Glomerular endothelial cell (primary cell): ENCODE measurements around the gene DIMT1. TPM values are rescaled to one million over a fixed set of nuclear protein-coding genes. Genes with fewer than 3 reads are reported as not detected.

ENCODE experiments used
- DNase-seq: peaks from one replicate; pipeline ENCODE4 v3.0.0-alpha.2; 2011; ENCODE audit warnings: low read depth, low spot score; ENCODE audit errors: extremely low read depth
- total RNA-seq: library from RNA; depleted of rRNA; stranded (reverse); fragments of >200 nt; gene quantifications from 2 replicates; pipeline ENCODE4 v1.2.3, GENCODE V29; 2015

Gene DIMT1
- total RNA-seq, 1 donor from 2014 or later: 27.7 TPM

DNA sequence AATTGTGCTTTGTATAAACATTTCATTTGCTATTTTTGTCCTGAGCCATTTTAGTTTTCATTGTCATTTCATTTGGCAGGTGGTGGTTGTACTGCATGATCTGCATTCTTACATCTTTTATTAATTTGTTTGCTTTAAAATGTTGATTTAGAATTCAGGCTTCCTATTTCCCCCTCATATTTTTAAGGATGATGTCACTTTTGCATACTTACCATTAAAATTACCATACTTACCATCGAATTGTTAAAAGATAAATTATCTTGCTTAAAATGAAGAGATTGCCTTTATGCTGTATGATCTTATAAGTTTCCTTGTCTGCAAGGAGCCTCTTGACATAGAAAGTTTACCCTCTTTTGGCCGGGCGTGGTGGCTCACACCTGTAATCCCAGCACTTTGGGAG, 31.1 kb downstream of the DIMT1 start:
- no peak for DNase-seq

DNA sequence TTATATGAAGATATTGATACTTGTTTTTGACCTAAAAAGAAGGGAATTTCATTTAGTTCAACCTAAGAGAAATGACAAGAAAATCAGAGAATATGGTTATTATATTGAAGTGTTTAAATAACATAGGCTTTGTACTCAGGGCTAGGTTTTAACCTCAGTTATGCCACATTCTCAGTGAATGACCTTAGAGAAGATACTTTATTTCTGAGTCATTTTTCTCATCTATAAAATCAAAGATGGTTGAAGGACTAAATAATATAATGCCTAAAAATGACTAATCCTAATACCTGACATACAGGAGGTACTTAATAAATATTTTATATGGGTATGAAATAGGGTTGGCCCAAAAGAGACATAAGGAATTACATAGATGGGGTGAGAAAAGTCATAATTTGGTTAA, 32.3 kb downstream of the DIMT1 start:
- no peak for DNase-seq

DNA sequence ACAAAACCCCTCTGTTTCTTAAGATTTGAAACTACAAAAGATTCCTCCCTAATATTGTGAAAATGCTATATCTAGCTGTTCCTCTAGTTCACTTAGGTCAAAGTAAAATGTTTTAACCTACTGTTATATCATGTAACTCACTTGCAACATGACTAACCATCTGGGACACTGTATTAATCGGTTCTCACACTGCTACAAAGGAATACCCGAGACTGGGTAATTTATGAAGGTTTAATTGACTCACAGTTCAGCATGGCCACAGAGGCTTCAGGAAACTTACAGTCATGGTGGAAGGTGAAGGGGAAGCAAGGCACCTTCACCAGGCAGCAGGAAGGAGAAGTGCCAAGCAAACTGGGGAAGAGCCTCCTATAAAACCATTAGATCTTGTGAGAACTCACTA, 34.7 kb downstream of the DIMT1 start:
- no peak for DNase-seq

DNA sequence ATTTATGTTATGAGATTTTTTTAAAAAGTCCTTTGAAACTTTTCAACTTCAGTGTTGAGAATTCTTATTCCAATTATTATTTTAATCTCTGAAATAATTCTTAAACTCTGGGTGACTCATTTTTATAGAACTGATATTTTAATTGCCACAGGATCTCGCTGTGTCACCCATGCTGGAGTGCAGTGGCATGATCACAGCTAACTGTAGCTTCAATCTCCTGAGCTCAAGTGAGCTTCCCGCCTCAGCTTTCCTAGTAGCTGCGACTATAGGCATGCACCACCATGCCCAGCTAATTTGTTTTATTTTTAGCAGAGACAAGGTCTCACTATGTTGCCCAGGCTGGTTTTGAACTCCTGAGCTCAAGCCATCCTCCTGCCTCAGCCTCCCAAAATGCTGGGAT, 41.0 kb downstream of the DIMT1 start:
- DNase-seq: no peak

DNA sequence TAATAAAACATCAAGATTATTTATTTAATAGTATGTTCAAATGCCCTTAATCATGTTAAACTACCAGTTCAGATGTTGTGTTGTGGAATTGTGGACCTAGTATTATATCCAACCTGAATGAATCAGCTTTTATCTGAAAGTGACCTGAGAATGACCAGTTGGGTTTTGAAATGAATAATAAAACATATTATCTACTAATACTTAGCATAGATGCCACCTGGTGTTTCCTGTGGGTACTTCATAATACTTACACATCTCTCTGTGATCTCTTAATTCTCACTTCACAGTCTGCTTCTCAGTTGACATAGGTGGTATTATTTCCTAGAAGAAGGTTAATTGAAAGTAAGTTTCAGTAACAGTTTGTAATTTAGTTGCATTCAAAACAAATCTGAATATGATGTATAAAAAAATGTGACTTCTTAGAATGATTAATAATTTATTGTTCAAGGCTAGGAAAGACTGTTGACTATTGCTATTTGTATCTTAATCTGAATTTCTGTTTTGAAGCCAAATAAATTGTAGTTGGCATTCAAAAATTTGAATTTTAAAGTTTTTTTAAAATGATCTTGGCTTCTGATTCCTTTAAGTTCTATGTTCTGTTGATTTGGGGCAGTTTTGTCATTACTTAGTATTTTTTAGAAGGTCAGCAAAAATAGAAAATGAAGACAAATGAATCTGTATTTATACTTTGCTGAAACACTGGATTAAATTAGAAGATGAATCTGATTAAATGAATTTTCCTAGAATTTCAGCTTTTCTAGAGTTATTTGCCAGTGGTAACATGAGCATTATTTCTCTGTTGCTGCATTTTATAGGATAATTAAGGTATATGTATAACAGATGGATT, 49.5 kb downstream of the DIMT1 start:
- peak; percentile 54 for DNase-seq

DNA sequence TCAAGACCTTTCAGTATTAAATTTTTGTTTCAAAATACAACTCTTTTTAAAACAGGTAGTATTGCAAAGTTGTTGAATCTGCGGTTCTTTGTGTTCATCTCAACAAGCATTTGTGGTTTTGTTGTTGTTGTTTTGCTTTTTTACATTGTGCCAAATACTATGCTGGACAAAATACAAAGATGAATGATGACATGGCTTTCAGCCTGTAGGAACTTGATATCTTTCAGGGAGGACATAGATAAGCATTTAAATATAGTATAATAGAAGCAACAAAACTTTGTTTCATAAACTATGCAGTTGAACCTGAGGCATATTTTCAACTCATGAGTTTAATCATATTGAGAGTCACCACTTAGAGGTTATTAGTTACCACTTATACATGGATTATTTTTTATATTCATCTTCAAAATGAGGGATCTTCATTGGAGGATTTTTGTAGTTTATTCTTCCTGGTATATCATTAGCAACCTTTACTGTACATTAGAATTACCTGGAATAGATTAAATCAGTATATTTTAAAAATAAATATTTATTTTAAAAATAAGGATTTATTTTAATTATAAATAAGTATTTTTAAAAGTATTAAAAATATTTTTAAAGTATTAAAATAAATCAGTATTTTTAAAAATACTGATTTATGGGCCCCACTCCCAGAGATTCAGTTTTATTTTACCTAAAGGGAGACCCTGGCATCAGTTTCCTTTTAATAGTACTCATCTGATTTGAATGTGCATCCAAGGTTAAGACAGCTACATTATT, 54.8 kb downstream of the DIMT1 start:
- DNase-seq: no peak

DNA sequence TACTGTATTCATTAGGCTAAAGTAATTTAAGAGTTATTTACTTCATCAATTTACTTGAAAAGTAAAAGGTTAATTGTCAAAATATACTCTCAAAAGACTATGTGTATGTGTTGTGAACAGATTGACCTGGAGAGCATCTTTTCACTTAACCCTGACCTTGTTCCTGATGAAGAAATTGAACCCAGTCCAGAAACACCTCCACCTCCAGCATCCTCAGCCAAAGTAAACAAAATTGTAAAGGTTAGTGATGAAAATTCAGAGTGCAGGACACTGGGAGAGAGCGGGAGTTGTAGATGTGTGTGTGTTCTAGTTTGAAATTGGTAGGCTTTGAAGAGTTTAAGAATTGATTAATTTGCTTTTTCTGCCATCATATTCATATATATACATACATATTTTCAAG, 55.8 kb downstream of the DIMT1 start:
- DNase-seq: no peak

DNA sequence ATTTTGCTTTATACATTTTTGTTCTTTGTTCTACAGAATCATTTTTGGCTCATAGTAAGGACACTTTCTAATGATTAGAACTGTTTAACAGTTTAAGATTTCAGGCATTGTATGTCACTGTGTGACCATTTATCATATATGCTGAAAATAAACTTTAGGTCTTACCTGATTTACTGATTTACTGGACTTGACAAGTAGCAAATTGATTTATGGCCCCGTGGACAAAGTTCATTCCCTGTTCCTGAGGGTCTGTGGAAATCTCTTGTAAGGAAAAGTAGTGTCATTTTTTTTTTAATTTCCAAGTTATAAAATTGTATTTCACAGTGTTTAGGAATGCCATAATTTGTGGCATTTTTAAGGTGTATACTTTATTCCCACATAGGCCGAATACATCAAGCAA, 57.0 kb downstream of the DIMT1 start:
- DNase-seq: no peak

DNA sequence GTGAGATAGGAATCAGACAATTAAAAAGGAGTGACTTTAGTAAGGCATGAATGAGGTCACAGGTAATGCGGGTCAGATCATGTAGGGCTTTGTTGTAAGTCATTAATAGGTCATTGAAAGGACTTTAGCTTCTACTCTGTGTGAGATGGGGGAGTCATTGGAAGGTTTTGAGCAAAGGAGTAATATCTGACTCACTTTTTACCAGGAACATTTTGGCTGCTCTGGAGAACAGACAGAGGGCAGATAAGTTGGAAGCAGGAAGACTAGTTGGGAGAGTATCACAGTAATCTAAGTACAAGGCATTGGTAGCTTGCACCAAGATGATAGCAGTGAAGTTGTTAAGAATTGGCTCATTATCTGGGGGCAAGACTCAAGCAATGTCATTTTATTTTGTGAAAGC, 60.3 kb downstream of the DIMT1 start:
- DNase-seq: no peak

DNA sequence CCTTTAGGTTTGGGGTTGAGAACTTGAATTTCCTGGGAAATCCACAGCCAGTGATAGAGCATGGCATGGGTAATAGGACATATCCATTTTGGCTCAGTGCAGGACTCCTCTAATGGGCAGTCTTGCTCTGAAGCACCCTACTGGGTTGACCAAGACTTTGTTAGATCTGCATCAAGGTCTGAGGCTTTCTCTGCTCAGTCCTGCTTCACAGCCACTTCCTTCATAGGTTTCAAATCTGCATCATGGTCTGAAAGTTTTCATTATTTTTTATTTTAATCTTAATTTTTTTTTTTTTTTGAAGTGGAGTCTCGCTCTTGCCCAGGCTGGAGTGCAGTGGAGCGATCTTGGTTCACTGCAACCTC, 61.2 kb downstream of the DIMT1 start:
- DNase-seq: no peak

DNA sequence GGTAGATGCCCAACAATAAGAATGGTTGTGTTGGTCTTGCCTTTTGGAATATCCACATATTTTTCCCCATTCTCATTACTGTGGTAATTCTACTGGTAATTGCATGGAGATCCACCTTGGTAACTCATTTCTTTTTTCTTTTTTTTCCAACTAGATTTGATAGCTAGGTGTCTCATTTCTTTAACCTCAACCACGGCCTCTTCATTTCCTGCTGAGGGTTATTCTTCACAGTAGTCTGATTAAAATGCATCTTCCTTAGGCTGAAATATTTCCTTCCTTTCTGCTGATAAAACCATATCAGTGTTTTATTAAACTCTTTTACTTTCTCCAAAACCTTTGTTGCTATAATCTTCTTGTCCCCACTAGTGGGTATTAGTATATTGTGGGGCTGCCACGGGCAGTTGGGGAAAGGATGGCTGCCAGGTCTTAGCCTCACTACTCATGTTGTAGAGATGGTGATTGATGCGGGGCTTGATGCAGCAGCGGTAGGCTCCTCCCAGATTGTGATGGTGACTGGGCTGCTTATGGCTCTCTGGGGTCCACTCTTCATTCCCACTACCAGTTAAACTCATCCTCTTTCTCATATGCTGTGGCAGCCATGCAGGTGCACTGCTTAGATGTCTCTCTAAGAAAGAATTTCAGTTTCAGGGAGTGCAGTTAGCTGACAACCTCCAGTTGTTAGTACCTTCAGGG, 61.8 kb downstream of the DIMT1 start:
- no peak for DNase-seq

DNA sequence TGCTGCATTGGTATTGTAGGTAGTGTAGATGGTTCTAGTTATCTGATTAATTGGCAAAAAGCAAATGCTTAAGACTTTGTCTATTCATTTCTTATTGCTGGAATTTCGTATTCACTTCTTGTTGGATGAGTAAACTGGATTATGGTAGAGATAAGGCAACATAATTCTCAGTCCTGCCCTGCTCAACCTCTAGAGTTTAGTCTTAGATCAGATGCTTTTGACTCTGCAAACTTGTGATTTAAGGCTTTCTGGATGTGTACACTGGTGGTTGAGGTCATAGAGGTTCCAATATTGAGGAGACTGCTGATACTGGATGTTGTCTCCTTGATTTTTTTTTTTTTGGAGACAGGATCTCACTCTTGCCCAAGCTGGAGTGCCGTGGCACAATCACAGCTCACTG, 62.7 kb downstream of the DIMT1 start:
- DNase-seq: no peak

DNA sequence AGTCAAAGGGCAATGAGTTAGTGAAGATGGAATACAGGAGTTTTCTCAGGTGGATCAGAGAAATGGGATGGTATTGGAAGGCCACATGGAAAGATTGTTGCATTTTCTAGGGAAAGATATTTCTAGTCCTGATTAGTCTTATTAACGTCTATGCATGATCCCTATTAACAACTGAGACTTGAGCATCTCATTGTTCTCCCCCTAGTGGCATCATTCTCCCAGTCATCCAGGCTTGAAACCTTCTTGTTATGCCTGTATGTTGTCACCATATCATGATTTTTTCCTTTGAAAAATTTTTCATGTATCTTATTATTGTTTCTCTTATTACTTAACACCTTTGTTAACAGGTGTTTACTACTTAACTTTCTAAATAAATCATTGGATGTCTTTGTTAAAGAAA, 63.3 kb downstream of the DIMT1 start:
- DNase-seq: no peak

Other genes with a start within 250 kb of the DIMT1 start
- 54.6 and 65.4 TPM in 2 replicates for gene KIF2A, start 97.7 kb downstream of the DIMT1 start, total RNA-seq
- 57.6 and 67.6 TPM in 2 replicates for gene IPO11, start 8.9 kb upstream of the DIMT1 start, total RNA-seq
- gene LRRC70, start 174.9 kb upstream of the DIMT1 start, total RNA-seq: 27.5 and 29.4 TPM in 2 replicates